ENCODE measurements around the gene CIT.
A peak's percentile ranks its signal among the peaks of the same experiment; 100 is the strongest.

Gene CIT

DNA sequence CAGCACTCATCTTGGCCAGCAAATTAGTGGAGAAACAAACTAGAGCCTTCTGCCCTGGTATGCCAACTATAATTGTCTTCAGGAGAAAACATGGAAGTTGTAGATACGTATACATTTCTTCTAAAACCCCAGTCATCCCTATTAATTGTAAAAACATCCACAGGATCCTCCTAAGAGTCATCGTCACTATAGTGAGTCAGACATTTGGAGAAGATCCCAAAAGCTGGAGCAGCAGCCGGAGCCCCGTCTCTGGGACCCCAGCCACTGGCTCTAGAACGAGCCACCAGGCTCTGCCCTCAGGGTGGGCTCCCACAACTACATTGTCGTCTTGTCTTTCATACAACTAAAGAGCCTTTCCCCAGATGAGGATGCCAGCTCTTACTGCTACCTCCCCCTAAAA is 193.7 kb downstream of the CIT start:
- TF ChIP-seq, protein P1, sequence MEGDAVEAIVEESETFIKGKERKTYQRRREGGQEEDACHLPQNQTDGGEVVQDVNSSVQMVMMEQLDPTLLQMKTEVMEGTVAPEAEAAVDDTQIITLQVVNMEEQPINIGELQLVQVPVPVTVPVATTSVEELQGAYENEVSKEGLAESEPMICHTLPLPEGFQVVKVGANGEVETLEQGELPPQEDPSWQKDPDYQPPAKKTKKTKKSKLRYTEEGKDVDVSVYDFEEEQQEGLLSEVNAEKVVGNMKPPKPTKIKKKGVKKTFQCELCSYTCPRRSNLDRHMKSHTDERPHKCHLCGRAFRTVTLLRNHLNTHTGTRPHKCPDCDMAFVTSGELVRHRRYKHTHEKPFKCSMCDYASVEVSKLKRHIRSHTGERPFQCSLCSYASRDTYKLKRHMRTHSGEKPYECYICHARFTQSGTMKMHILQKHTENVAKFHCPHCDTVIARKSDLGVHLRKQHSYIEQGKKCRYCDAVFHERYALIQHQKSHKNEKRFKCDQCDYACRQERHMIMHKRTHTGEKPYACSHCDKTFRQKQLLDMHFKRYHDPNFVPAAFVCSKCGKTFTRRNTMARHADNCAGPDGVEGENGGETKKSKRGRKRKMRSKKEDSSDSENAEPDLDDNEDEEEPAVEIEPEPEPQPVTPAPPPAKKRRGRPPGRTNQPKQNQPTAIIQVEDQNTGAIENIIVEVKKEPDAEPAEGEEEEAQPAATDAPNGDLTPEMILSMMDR (IDR thresholded peaks at IDR 0.05; ENCODE audit: low read length, missing control alignments): no peak
- DNase-seq (ENCODE audit: low read depth): peak; percentile 35
- H3K4me3 ChIP-seq (replicated peaks; ENCODE audit: low read depth, low read length): no peak overlapping the region

GRCh38 chr12:119682639-119683252 is 194.4 kb downstream of the CIT start:
- TF ChIP-seq, protein P1 (IDR thresholded peaks at IDR 0.05; ENCODE audit: low read length, missing control alignments): no peak
- H3K4me3 ChIP-seq (replicated peaks; ENCODE audit: low read depth, low read length): no peak overlapping the region
- no peak for DNase-seq (ENCODE audit: low read depth)

GRCh38 chr12:119681728-119682638 is 195.1 kb downstream of the CIT start:
- TF ChIP-seq, protein P1 (IDR thresholded peaks at IDR 0.05; ENCODE audit: low read length, missing control alignments): no peak
- DNase-seq (ENCODE audit: low read depth): no peak

GRCh38 chr12:119681111-119681510 is 196.0 kb downstream of the CIT start:
- no peak for DNase-seq (ENCODE audit: low read depth)
- H3K4me3 ChIP-seq (replicated peaks; ENCODE audit: low read depth, low read length): no peak overlapping the region
- TF ChIP-seq, protein P1 (IDR thresholded peaks at IDR 0.05; ENCODE audit: low read length, missing control alignments): no peak

More at GRCh38 chr12:119681728-119682638, 195.1 kb downstream of the CIT start:
- no peak overlapping the region for H3K4me3 ChIP-seq (replicated peaks; ENCODE audit: low read depth, low read length)

GRCh38 chr12:119679490-119679889 is 197.6 kb downstream of the CIT start:
- no peak overlapping the region for H3K4me3 ChIP-seq (replicated peaks; ENCODE audit: low read depth, low read length)
- no peak for DNase-seq (ENCODE audit: low read depth)
- TF ChIP-seq, protein P1 (IDR thresholded peaks at IDR 0.05; ENCODE audit: low read length, missing control alignments): no peak

DNA sequence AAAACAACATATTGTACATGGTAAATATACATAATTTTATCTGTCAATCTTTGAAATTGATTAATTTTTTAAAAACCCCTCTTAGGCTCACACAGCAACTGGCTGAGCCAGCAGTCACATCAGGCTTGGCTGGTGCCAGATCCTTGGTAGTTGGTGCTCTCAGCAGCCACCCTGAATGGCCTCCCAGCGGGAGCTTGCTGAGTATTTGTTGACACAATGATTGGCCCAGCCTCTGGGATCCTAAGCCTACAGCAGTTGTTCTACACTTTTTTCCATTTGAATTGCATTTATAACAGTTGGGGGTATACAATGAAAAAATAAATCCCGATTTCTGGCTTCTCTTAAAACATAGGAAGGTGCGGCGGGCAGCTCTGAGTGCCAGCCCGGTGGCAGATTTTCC is 198.0 kb downstream of the CIT start:
- TF ChIP-seq, protein P1 (IDR thresholded peaks at IDR 0.05; ENCODE audit: low read length, missing control alignments): no peak
- no peak for DNase-seq (ENCODE audit: low read depth)
- no peak overlapping the region for H3K4me3 ChIP-seq (replicated peaks; ENCODE audit: low read depth, low read length)
